HG02759 (cell line): Measurements from ENCODE around the gene GADD45A.
"Not testable (repeated sequence)": the region's sequence is repeated elsewhere in the genome, so short reads cannot be mapped to it uniquely, and the experiment has no call there.

Experiments
- ATAC-seq: cut with Tn5 transposase; IDR thresholded peaks from one replicate; pipeline ENCODE4 v1.9.1; 2021; ENCODE audit warnings: mild to moderate bottlenecking, moderate library complexity; ENCODE audit not compliant: unreplicated experiment

The GADD45A gene

GRCh38 chr1:67717876-67718275 is 32.9 kb downstream of the GADD45A start:
- ATAC-seq = no peak

GRCh38 chr1:67719329-67720196 is 34.6 kb downstream of the GADD45A start:
- no peak for ATAC-seq

- ATAC-seq = no peak
Observed at GRCh38 chr1:67721112-67721511, 36.1 kb downstream of the GADD45A start.

GRCh38 chr1:67721650-67722291 is 36.8 kb downstream of the GADD45A start:
- peak; percentile 33 for ATAC-seq

- ATAC-seq = no peak
Observed at GRCh38 chr1:67722292-67722944, 37.4 kb downstream of the GADD45A start.

GRCh38 chr1:67723126-67723525 is 38.1 kb downstream of the GADD45A start:
- no peak for ATAC-seq

- peak; percentile 85 for ATAC-seq
Observed at GRCh38 chr1:67723620-67724019, 38.6 kb downstream of the GADD45A start.

- no peak for ATAC-seq
Observed at GRCh38 chr1:67724928-67725560, 40.0 kb downstream of the GADD45A start.

GRCh38 chr1:67726224-67726623 is 41.2 kb downstream of the GADD45A start:
- ATAC-seq = no peak

- ATAC-seq = peak; percentile 30
Observed at GRCh38 chr1:67729872-67730271, 44.9 kb downstream of the GADD45A start.

- ATAC-seq = not testable (repeated sequence)
Observed at GRCh38 chr1:67730312-67730711, 45.3 kb downstream of the GADD45A start.

GRCh38 chr1:67731322-67731721 is 46.3 kb downstream of the GADD45A start:
- no peak for ATAC-seq

GRCh38 chr1:67732750-67733151 is 47.8 kb downstream of the GADD45A start:
- no peak for ATAC-seq

- ATAC-seq = no peak
Observed at GRCh38 chr1:67733681-67734322, 48.8 kb downstream of the GADD45A start.

GRCh38 chr1:67734323-67734690 is 49.3 kb downstream of the GADD45A start:
- no peak for ATAC-seq

GRCh38 chr1:67735206-67735605 is 50.2 kb downstream of the GADD45A start:
- no peak for ATAC-seq

GRCh38 chr1:67735806-67736627 is 51.0 kb downstream of the GADD45A start:
- ATAC-seq = peak; percentile 92

GRCh38 chr1:67736750-67737149 is 51.7 kb downstream of the GADD45A start:
- no peak for ATAC-seq

- ATAC-seq = no peak
Observed at GRCh38 chr1:67737875-67738274, 52.9 kb downstream of the GADD45A start.
